ENCODE data around the gene GABRB1. TPM values are rescaled to one million over a fixed set of nuclear protein-coding genes. Genes with fewer than 3 reads are reported as not detected.

The GABRB1 gene
- total and polyA plus RNA-seq, 2 donors (not counting 1 experiment from before 2014, with no cell fraction given) = 0.05 to 0.17 TPM

GRCh38 chr4:47386561-47387235, 355.3 kb downstream of the GABRB1 start:
- Histone ChIP-seq H4K20me1 (ENCODE audit: control insufficient read depth, extremely low read depth, insufficient read depth, low read length) (no peaks in the 10 kb centered on the region), H2AFZ (ENCODE audit: low read length) (no peak overlapping the region), H3K36me3 (ENCODE audit: control insufficient read depth, insufficient read depth, low read length) (no peaks in the 10 kb centered on the region), H3K4me1 (ENCODE audit: control insufficient read depth, extremely low read depth, insufficient read depth, low read length) (no peaks in the 10 kb centered on the region), H3K9ac (ENCODE audit: insufficient read depth, low read length) (no peak overlapping the region), H3K9me3 (ENCODE audit: control insufficient read depth, insufficient read depth, low read depth, low read length) (no peaks in the 10 kb centered on the region), H3K79me2 (ENCODE audit: control insufficient read depth, insufficient read depth, low read length) (no peaks in the 10 kb centered on the region), H3K4me2 (ENCODE audit: extremely low read depth, insufficient read depth, low read length) (no peak overlapping the region), H3K27ac (ENCODE audit: insufficient read depth, low read length) (no peak overlapping the region), H3K4me3 (replicated peaks in 1 of 4; ENCODE audit: control extremely low read depth in 1 of 4, insufficient read depth in 1 of 4, low read depth in 3 of 4, low read length in 4 of 4) (no peak overlapping the region), H3K27me3 (ENCODE audit: control insufficient read depth, insufficient read depth, low read length) (no peaks in the 10 kb centered on the region)
- DNase-seq (ENCODE audit: low read depth in 2 of 2) = peak in 1 of 2 donors; percentile 85
- TF ChIP-seq CTCF (conservative IDR thresholded peaks at IDR 0.05 in 1 of 2, IDR thresholded peaks at IDR 0.05 in 1 of 2; ENCODE audit: low read depth in 1 of 2, low read length in 2 of 2) (no peak), EZH2 (IDR thresholded peaks at IDR 0.05; ENCODE audit: low read length, missing control alignments) (no peak)

- no peak overlapping the region for H2AFZ ChIP-seq (ENCODE audit: low read length)
- no peak overlapping the region for H3K9ac ChIP-seq (ENCODE audit: insufficient read depth, low read length)
- H3K27me3 ChIP-seq (ENCODE audit: control insufficient read depth, insufficient read depth, low read length) = no peaks in the 10 kb centered on the region
- no peaks in the 10 kb centered on the region for H4K20me1 ChIP-seq (ENCODE audit: control insufficient read depth, extremely low read depth, insufficient read depth, low read length)
- TF ChIP-seq EZH2 (IDR thresholded peaks at IDR 0.05; ENCODE audit: low read length, missing control alignments) = no peak
- no peak for TF ChIP-seq CTCF (conservative IDR thresholded peaks at IDR 0.05 in 1 of 2, IDR thresholded peaks at IDR 0.05 in 1 of 2; ENCODE audit: low read depth in 1 of 2, low read length in 2 of 2)
- H3K9me3 ChIP-seq (ENCODE audit: control insufficient read depth, insufficient read depth, low read depth, low read length) = no peaks in the 10 kb centered on the region
- H3K4me1 ChIP-seq (ENCODE audit: control insufficient read depth, extremely low read depth, insufficient read depth, low read length) = no peaks in the 10 kb centered on the region
- no peaks in the 10 kb centered on the region for H3K36me3 ChIP-seq (ENCODE audit: control insufficient read depth, insufficient read depth, low read length)
- H3K27ac ChIP-seq (ENCODE audit: insufficient read depth, low read length) = no peak overlapping the region
- DNase-seq (ENCODE audit: low read depth in 2 of 2) = peak in 1 of 2 donors; percentile 18
- H3K4me2 ChIP-seq (ENCODE audit: extremely low read depth, insufficient read depth, low read length) = no peak overlapping the region
- H3K4me3 ChIP-seq (replicated peaks in 1 of 4; ENCODE audit: control extremely low read depth in 1 of 4, insufficient read depth in 1 of 4, low read depth in 3 of 4, low read length in 4 of 4) = no peak overlapping the region
- H3K79me2 ChIP-seq (ENCODE audit: control insufficient read depth, insufficient read depth, low read length) = no peaks in the 10 kb centered on the region
Measured at GRCh38 chr4:47390428-47391125, 359.2 kb downstream of the GABRB1 start.

GRCh38 chr4:47391256-47391655, 359.9 kb downstream of the GABRB1 start:
- no peak overlapping the region for H3K4me2 ChIP-seq (ENCODE audit: extremely low read depth, insufficient read depth, low read length)
- no peaks in the 10 kb centered on the region for H3K4me1 ChIP-seq (ENCODE audit: control insufficient read depth, extremely low read depth, insufficient read depth, low read length)
- H3K79me2 ChIP-seq (ENCODE audit: control insufficient read depth, insufficient read depth, low read length) = no peaks in the 10 kb centered on the region
- no peak overlapping the region for H3K9ac ChIP-seq (ENCODE audit: insufficient read depth, low read length)
- no peaks in the 10 kb centered on the region for H4K20me1 ChIP-seq (ENCODE audit: control insufficient read depth, extremely low read depth, insufficient read depth, low read length)
- no peak overlapping the region for H2AFZ ChIP-seq (ENCODE audit: low read length)
- H3K27ac ChIP-seq (ENCODE audit: insufficient read depth, low read length) = no peak overlapping the region
- no peaks in the 10 kb centered on the region for H3K9me3 ChIP-seq (ENCODE audit: control insufficient read depth, insufficient read depth, low read depth, low read length)
- DNase-seq (ENCODE audit: low read depth in 2 of 2) = no peak
- H3K4me3 ChIP-seq (replicated peaks in 1 of 4; ENCODE audit: control extremely low read depth in 1 of 4, insufficient read depth in 1 of 4, low read depth in 3 of 4, low read length in 4 of 4) = no peak overlapping the region
- no peaks in the 10 kb centered on the region for H3K27me3 ChIP-seq (ENCODE audit: control insufficient read depth, insufficient read depth, low read length)
- no peaks in the 10 kb centered on the region for H3K36me3 ChIP-seq (ENCODE audit: control insufficient read depth, insufficient read depth, low read length)
- TF ChIP-seq CTCF (conservative IDR thresholded peaks at IDR 0.05 in 1 of 2, IDR thresholded peaks at IDR 0.05 in 1 of 2; ENCODE audit: low read depth in 1 of 2, low read length in 2 of 2) (no peak), EZH2 (IDR thresholded peaks at IDR 0.05; ENCODE audit: low read length, missing control alignments) (no peak)

Data from fibroblast of lung (primary cell).